HepG2 (cell line): ENCODE measurements around the gene MRS2. TPM values are rescaled to one million over a fixed set of nuclear protein-coding genes. Genes with fewer than 3 reads are reported as not detected.

Experiments used
- FLYWCH1 ChIP-seq: sonication (generic); formaldehyde crosslinking; IDR thresholded peaks from 2 replicates; pipeline ENCODE4 v1.8.1; 2023; ENCODE audit warnings: mild to moderate bottlenecking, missing genetic modification reagents
- HOXA5 ChIP-seq: sonication (generic); formaldehyde crosslinking; IDR thresholded peaks from 2 replicates; pipeline ENCODE4 v1.4.0; 2020; ENCODE audit warnings: missing genetic modification reagents
- HOXA9 ChIP-seq: sonication (generic); formaldehyde crosslinking; IDR thresholded peaks from 2 replicates; pipeline ENCODE4 v1.8.1; 2022; ENCODE audit warnings: missing genetic modification reagents, mild to moderate bottlenecking, moderate library complexity, borderline replicate concordance
- KDM6A ChIP-seq: IDR thresholded peaks from 2 replicates; pipeline ENCODE4 v1.6.1; 2016; ENCODE audit warnings: low read depth
- KLF13 ChIP-seq: sonication (generic); formaldehyde crosslinking; IDR thresholded peaks from 2 replicates; pipeline ENCODE4 v1.4.0; 2020; ENCODE audit warnings: mild to moderate bottlenecking, missing genetic modification reagents
- KLF16 ChIP-seq, 2 experiments: sonication (generic) in 1 of 2; formaldehyde crosslinking in 1 of 2; IDR thresholded peaks; 2 replicates each; pipeline versions ENCODE4 v1.6.1 to v1.8.0; 2016 to 2023; ENCODE audit warnings: missing genetic modification reagents in 2 of 2, missing compliant biosample characterization in 1 of 2
- KLF9 ChIP-seq: IDR thresholded peaks from 2 replicates; pipeline ENCODE4 v1.6.1; 2016; ENCODE audit warnings: low read depth
- NFAT5 ChIP-seq: sonication (generic); formaldehyde crosslinking; IDR thresholded peaks from 2 replicates; pipeline ENCODE4 v1.4.0; 2020; ENCODE audit warnings: missing genetic modification reagents
- PPARG ChIP-seq: conservative IDR thresholded peaks from 2 replicates; pipeline ENCODE4 v1.6.1; 2016; ENCODE audit warnings: missing biosample characterization, missing genetic modification reagents
- RARA ChIP-seq: IDR thresholded peaks from 2 replicates; pipeline ENCODE4 v1.6.1; 2016; ENCODE audit warnings: missing genetic modification reagents, missing compliant biosample characterization
- SIX4 ChIP-seq: sonication (generic); formaldehyde crosslinking; IDR thresholded peaks from 2 replicates; pipeline ENCODE4 v1.4.0; 2020; ENCODE audit warnings: missing genetic modification reagents
- SNRNP70 ChIP-seq: fragments of 200-400 bp; formaldehyde crosslinking; IDR thresholded peaks from 2 replicates; pipeline ENCODE4 v1.6.1; 2017; ENCODE audit warnings: mild to moderate bottlenecking, low read depth, low read length, moderate library complexity
- ZBTB38 ChIP-seq: sonication (generic); formaldehyde crosslinking; IDR thresholded peaks from 2 replicates; pipeline ENCODE4 v1.5.1; 2020; ENCODE audit warnings: mild to moderate bottlenecking, missing genetic modification reagents
- ZFP41 ChIP-seq: sonication (generic); formaldehyde crosslinking; IDR thresholded peaks from 2 replicates; pipeline ENCODE4 v1.4.0; 2020; ENCODE audit warnings: mild to moderate bottlenecking, missing genetic modification reagents, borderline replicate concordance
- ZNF318 ChIP-seq: sonication (generic); formaldehyde crosslinking; IDR thresholded peaks from 2 replicates; pipeline ENCODE4 v1.4.0; 2020; ENCODE audit warnings: mild to moderate bottlenecking, missing genetic modification reagents
- ZNF337 ChIP-seq: sonication (generic); formaldehyde crosslinking; IDR thresholded peaks from 2 replicates; pipeline ENCODE4 v1.5.1; 2020; ENCODE audit warnings: missing genetic modification reagents, low read depth, mild to moderate bottlenecking, borderline replicate concordance
- polyA plus RNA-seq, 8 experiments: library from polyadenylated mRNA; depleted of rRNA in 3 of 8; stranded (reverse) in 7 of 8; unstranded in 1 of 8; fragments of >200 nt; fragmentation: Illumina TruSeq in 4 of 8; extraction: Trizol in 4 of 8; gene quantifications; 2 replicates each; pipeline versions ENCODE4 v1.2.1 to v1.2.3, GENCODE V29; 2011 to 2016; ENCODE audit warnings: low read depth in 4 of 8, missing spikeins in 1 of 8, mixed read lengths in 1 of 8; ENCODE audit not compliant: insufficient read depth in 1 of 8
- total RNA-seq, 5 experiments: library from RNA; depleted of rRNA; stranded (reverse); fragments of >200 nt; fragmentation: Illumina TruSeq; extraction: Trizol; gene quantifications; 2 replicates each; pipeline ENCODE4 v1.2.3, GENCODE V29; 2016; ENCODE audit warnings: low read depth in 1 of 5

Gene MRS2
- total and polyA plus RNA-seq, 2 of the 13 experiments (the other 11 are each of a cell fraction or from before 2014, with no cell fraction given): 31.1 to 83.8 TPM

DNA sequence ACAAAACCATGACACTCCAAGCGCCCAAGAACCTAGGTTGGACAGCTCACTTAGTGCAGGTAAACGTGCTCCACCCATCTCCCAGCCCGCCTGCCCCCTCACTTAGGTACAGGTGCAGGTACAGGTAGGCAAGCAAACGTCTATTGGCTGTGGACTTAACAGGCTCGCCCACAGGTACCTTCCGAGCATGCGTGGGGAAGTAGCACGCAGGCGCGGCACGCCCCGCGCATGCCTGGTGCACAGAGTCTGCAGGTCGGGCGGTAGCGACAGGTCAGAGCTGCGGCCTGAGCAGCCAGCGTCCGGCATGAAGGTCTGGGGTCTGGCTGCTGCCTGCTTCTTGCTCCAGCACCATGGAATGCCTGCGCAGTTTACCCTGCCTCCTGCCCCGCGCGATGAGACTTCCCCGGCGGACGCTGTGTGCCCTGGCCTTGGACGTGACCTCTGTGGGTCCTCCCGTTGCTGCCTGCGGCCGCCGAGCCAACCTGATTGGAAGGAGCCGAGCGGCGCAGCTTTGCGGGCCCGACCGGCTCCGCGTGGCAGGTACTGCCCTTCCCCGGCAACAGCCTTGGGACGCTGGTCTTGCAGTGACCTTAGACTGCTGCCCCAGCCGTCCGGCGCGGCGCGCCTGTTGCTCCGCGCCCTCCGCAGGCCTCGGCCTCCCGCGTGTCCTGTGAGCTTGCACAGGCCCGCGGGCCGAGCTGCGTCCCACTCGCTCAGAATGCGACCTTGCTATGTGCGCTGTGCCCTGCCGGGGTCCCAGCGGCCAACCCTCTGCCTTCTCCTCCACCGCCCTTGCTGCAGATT is at the start of gene MRS2 (continued):
- TF ChIP-seq ZNF318 (peak; percentile 97), HOXA5 (CRISPR knock-in tag) (peak; percentile 85), ZNF337 (CRISPR knock-in tag) (peak; percentile 54; the same call in 1 of the 2 replicates), RARA (CRISPR knock-in tag) (peak; percentile 59; the same call in 1 of the 2 replicates), SNRNP70 (no peak), ZFP41 (CRISPR knock-in tag) (no peak; the same call in 1 of the 2 replicates), NFAT5 (CRISPR knock-in tag) (peak; percentile 81), SIX4 (CRISPR knock-in tag) (peak; percentile 38), ZBTB38 (CRISPR knock-in tag) (peak; percentile 92), FLYWCH1 (CRISPR knock-in tag) (no peak), KLF9 (CRISPR knock-in tag) (no peak), KDM6A (CRISPR knock-in tag) (no peak), PPARG (CRISPR knock-in tag) (0 out of 2 replicates have a peak, but pooled peaks have one; percentile 13), KLF16 (CRISPR knock-in tag; IDR thresholded peaks at IDR 0.05) (peak; percentile 39 to 89; a peak in 1 of 4 replicates), HOXA9 (peak; percentile 85), KLF13 (CRISPR knock-in tag) (peak; percentile 95)
